IPS-20b (cell line): ENCODE results near the gene MAOB.

Experiments used
- H3K27ac ChIP-seq: one replicate; pipeline ENCODE4 v1.5.1; 2013; ENCODE audit warnings: low read length
- H3K27me3 ChIP-seq: 2 replicates; pipeline ENCODE4 v1.6.1; 2013; ENCODE audit warnings: mild to moderate bottlenecking, low read length, inconsistent platforms; ENCODE audit not compliant: insufficient read depth
- H3K36me3 ChIP-seq: 2 replicates; pipeline ENCODE4 v1.6.1; 2013; ENCODE audit warnings: low read depth, mild to moderate bottlenecking, inconsistent platforms, low read length, moderate library complexity; ENCODE audit not compliant: insufficient read depth
- H3K4me1 ChIP-seq: 2 replicates; pipeline ENCODE4 v1.6.1; 2013; ENCODE audit warnings: mild to moderate bottlenecking, control low read depth, inconsistent platforms, low read length, moderate library complexity; ENCODE audit not compliant: insufficient read depth
- H3K4me3 ChIP-seq: 2 replicates; pipeline ENCODE4 v1.5.1; 2013; ENCODE audit warnings: mild to moderate bottlenecking, low read length, inconsistent platforms
- H3K9ac ChIP-seq: 2 replicates; pipeline ENCODE4 v1.6.1; 2013; ENCODE audit warnings: low read depth, mild to moderate bottlenecking, inconsistent platforms, low read length, moderate library complexity
- H3K9me3 ChIP-seq: 2 replicates; pipeline ENCODE4 v1.6.1; 2013; ENCODE audit warnings: mild to moderate bottlenecking, low read depth, low read length, inconsistent platforms; ENCODE audit not compliant: insufficient read depth

Gene MAOB

DNA sequence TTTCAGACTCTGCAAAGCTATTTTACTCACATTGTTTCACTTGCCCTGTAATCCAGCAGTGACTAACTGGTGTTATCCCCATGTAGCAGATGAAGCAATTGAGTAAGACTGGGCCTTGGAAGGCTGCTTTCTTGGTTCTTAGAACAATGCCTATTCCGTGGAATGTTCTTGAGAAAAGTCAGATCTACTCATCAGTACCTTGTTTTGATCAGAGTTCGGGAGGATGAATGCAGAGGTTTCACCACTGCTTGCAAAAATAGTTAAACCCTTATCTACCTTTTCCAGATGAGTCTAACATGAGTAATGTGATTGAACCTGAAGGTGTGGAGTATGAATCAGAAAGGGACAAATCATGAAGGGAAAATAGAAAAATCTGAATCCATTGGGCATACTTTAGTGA, 1.8 kb downstream of the MAOB start:
- H3K27ac ChIP-seq: no peak overlapping the region
- H3K9ac ChIP-seq: no peak overlapping the region
- H3K4me3 ChIP-seq: no peak overlapping the region
- no peaks in the 10 kb centered on the region for H3K4me1 ChIP-seq
- peaks cover 33% of the 10 kb centered on the region for H3K27me3 ChIP-seq
- no peaks in the 10 kb centered on the region for H3K9me3 ChIP-seq
- H3K36me3 ChIP-seq: no peaks in the 10 kb centered on the region

DNA sequence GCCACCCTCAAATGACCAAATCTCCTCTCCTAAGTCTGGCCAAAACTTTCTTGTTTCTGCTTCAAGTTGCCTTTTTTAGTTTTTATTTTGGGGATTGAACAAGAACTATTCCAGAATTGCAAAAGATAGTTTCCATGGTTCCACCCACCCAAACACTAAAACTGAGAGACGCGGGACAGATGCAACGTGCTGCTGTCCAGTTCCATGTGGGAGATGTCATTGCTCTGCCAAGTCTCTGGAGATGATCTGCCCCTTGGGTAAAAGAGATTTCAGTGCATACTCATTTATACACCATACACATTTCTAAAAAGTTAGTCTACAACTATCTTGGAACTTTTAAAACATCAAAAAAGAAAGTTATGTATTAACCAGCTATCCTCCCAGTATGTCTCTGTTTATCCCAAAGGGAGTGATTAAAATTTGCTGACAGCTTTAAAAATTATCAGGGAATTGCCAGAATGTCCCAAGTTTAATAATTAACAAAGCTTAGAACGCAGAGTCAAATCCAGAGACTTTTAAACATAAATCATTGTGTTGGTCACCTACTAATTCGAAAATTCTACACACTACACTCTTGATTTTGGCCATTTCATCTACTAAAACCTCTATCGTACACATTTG, 3.2 kb downstream of the MAOB start:
- Histone ChIP-seq H3K9me3 (no peaks in the 10 kb centered on the region), H3K9ac (no peak overlapping the region)

DNA sequence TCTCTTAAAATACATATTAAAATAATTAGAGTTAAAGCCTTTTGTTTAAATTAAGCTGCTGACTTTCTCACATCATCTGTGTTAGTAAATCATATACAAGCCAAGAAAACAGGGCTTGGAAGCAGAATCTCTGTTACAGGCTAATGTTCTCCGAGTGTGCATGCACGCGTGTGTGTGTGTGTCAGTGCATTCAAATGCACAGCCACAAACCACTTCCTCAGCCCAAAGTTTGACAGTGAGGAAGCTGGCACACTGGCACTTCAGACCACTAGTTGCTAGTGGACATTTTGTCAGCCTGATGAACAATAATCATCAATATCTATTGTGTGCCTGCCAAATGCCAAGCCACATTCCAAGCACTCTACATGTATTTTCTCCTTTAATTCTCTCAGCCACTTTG, 5.6 kb downstream of the MAOB start:
- H3K9me3 ChIP-seq: no peaks in the 10 kb centered on the region
- H3K36me3 ChIP-seq: no peaks in the 10 kb centered on the region
- no peak overlapping the region for H3K9ac ChIP-seq
- H3K4me1 ChIP-seq: no peaks in the 10 kb centered on the region
- no peak overlapping the region for H3K27ac ChIP-seq
- peaks cover 11% of the 10 kb centered on the region for H3K27me3 ChIP-seq
- no peak overlapping the region for H3K4me3 ChIP-seq

More for the DNA sequence above, 3.2 kb downstream of the MAOB start:
- Histone ChIP-seq H3K36me3 (no peaks in the 10 kb centered on the region), H3K4me1 (no peaks in the 10 kb centered on the region), H3K27ac (no peak overlapping the region), H3K4me3 (no peak overlapping the region), H3K27me3 (peaks cover 33% of the 10 kb centered on the region)

DNA sequence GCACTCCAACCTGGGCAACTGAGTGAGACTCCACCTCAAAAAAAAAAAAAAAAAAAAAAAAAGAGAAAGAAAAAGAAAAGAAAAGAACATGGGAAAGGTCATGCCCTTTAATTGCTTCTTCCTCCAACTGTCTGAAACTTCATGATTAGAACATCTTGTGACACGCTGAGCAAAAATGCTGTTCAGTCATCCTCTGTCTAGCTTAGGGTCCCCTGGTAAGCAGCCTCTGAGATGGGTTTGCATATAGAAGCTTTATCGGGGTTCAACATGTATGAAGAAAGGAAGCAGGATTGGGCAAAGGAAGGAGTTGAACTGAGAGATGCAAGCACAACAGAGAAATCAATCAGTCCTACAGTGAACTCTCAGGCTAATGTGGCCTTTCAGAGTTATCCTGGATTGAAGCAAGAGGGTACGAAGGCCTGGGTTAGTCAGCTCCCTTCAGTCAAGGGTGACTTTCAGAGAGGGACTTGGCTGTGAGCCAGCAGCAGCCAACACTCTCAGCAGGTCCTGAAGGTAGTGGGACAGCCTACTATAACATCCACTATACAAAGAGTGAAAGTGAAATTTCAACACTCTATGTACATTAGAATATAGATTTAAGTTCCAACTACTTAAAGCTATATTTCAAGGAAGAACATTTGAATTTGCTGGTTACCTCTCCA, 11.4 kb downstream of the MAOB start:
- Histone ChIP-seq H3K9ac (no peak overlapping the region), H3K27me3 (no peaks in the 10 kb centered on the region), H3K4me1 (no peaks in the 10 kb centered on the region), H3K9me3 (no peaks in the 10 kb centered on the region), H3K36me3 (no peaks in the 10 kb centered on the region), H3K4me3 (no peak overlapping the region), H3K27ac (no peak overlapping the region)

DNA sequence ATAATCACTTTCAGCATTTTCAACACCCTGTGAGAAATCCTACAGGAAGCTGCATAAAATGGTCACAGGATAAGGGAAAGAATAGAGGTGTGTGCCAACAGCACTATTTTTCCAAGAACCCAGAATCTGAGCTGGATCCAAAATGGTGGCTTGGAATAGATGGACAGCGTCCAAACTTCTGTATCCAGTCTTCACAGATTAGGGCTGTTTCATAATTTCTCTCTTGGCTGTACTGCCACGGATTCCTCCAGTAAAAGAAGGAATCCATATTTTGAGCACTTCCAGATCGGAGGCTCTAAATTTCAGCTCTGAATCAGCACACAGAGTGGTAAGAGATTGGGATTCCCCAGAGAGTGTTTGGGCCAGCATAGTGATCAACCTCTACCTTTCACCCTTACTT, 12.2 kb downstream of the MAOB start:
- Histone ChIP-seq H3K4me3 (no peak overlapping the region), H3K27me3 (no peaks in the 10 kb centered on the region), H3K9ac (no peak overlapping the region), H3K36me3 (no peaks in the 10 kb centered on the region), H3K4me1 (no peaks in the 10 kb centered on the region), H3K27ac (no peak overlapping the region), H3K9me3 (no peaks in the 10 kb centered on the region)

DNA sequence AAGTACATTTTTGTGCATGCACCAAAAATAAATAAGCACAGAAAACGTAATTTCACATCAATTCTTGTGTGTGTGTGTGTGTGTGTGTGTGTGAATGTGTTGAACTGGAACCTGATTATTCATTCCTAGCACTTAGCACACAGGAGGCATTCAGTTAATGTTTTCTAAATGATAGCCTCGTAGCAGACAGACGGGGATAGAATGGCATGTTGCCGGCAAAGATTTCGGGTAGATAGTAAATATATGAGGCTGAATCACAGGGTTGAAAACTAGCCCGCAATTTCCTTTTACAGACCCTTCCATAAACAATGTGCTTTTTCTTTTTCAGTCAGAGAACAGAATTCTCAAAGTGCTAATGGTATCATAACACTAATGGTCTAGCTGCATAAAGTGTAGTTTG, 13.5 kb downstream of the MAOB start:
- H3K36me3 ChIP-seq: no peaks in the 10 kb centered on the region
- H3K27me3 ChIP-seq: no peaks in the 10 kb centered on the region
- H3K9ac ChIP-seq: no peak overlapping the region
- no peak overlapping the region for H3K4me3 ChIP-seq
- H3K4me1 ChIP-seq: no peaks in the 10 kb centered on the region
- no peaks in the 10 kb centered on the region for H3K9me3 ChIP-seq
- H3K27ac ChIP-seq: no peak overlapping the region

DNA sequence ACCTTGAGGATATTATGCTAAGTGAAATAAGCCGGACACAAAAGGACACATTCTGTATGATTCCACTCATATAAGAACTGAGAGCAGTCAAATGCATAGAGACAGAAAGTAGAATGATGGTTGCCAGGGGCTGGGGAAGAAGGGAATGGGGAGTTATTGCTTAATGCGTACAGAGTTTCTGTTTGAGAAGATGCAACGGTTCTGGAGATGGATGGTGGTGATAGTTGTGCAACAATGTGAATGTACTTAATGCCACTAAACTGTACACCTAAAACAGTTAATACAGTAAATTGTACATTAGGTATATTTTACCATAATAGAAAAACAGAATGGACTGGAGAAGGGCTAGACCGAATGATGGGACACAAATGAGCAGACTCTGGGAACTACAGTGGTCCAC, 15.8 kb downstream of the MAOB start:
- H3K27ac ChIP-seq: no peak overlapping the region
- no peaks in the 10 kb centered on the region for H3K27me3 ChIP-seq
- no peaks in the 10 kb centered on the region for H3K36me3 ChIP-seq
- no peaks in the 10 kb centered on the region for H3K9me3 ChIP-seq
- H3K4me3 ChIP-seq: no peak overlapping the region
- no peaks in the 10 kb centered on the region for H3K4me1 ChIP-seq
- no peak overlapping the region for H3K9ac ChIP-seq

DNA sequence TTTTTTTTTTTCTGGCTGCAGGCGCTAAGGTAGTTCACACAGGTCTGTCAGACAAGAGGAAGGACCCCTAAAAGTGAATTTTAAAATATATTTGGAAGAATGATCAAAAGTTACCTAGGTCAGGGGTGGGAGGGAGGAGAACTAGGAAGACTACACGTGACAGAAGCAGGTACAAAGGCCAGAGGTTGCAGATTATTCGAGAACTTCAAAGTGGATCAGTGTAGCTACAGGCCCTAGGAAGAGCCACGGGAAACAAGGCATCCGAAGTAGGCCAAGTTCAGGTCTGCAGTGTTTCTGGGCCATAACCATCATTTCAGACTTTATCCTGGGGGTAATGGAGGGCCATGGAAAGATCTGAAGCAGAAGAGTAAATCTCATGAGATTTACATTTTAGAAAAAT, 16.5 kb downstream of the MAOB start:
- no peaks in the 10 kb centered on the region for H3K4me1 ChIP-seq
- H3K27ac ChIP-seq: no peak overlapping the region
- H3K4me3 ChIP-seq: no peak overlapping the region
- no peaks in the 10 kb centered on the region for H3K27me3 ChIP-seq
- no peak overlapping the region for H3K9ac ChIP-seq
- H3K36me3 ChIP-seq: no peaks in the 10 kb centered on the region
- no peaks in the 10 kb centered on the region for H3K9me3 ChIP-seq

DNA sequence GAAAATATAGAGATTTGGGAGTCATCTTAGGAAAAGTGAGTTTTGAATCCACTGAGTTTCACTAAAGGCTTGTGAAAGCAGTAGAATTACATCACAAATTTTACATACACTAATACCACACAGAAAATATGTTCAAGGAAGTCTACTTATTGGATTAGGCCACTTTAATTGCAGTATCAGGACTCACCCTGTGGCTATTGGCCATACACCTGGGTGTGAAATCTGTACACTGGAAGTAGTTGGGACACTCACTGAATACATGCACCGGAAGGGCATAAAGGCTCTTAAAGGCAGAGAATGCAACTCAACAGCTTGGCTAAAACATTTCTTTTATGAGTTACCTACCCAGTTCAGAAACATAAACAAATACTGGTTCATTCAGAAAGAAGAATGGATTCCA, 19.8 kb downstream of the MAOB start:
- H3K4me3 ChIP-seq: no peak overlapping the region
- H3K9ac ChIP-seq: no peak overlapping the region
- no peaks in the 10 kb centered on the region for H3K9me3 ChIP-seq
- no peaks in the 10 kb centered on the region for H3K27me3 ChIP-seq
- H3K27ac ChIP-seq: no peak overlapping the region
- H3K4me1 ChIP-seq: no peaks in the 10 kb centered on the region
- H3K36me3 ChIP-seq: no peaks in the 10 kb centered on the region

DNA sequence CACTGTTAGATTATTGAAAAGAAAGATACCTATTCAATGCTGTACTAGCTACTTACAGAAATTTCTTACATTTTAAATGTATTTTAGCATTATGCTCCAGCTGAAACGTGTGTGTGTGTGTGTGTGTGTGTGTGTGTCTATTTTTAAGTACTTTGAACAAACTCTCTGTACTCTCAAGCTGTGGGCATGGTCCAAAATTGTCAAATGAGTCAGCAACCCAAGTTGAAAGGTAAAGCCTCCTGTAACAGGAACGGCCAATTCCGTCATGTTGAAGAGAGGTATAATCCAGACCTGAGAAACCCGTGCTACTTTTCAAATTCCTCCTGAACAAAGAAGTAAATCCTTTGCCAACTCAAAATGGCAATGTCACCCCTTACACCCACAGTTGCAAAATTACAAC, 20.5 kb downstream of the MAOB start:
- Histone ChIP-seq H3K27ac (no peak overlapping the region), H3K27me3 (no peaks in the 10 kb centered on the region), H3K4me3 (no peak overlapping the region), H3K4me1 (no peaks in the 10 kb centered on the region), H3K9me3 (no peaks in the 10 kb centered on the region), H3K36me3 (no peaks in the 10 kb centered on the region), H3K9ac (no peak overlapping the region)

DNA sequence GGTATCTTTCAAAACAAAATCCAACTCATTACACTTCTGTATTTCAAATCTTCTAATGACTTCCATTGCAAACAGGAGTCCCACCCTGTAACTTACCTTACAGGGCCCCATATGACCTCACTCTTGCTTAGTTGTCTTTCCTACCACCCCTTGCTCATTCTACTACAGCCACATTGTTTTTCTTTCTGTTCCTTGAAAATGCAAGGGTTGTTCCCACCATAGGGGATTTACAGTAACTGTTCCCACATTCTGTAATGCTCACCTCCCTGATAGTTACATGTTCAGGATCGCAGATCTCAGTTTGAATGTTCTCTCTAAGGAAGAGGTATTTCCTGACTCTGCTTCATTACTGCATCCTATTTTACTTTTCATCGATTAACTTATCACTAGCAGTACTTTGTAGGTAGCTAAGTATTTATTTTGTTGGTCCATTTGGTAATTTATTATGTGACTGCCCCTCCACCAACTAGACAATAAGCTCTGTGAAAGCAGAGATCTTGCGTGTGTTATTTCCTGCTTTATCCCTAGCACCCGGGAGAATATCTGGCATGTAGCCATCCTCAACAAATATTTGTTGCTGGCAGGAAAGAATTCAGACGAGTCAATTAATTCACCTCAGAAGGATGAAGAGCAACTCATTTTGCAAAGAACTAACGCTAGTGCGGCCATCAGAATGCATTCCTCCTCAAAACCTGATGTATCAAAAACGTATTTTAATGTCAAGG, 21.4 kb downstream of the MAOB start:
- Histone ChIP-seq H3K27ac (no peak overlapping the region), H3K36me3 (no peaks in the 10 kb centered on the region), H3K4me3 (no peak overlapping the region), H3K9me3 (no peaks in the 10 kb centered on the region), H3K9ac (no peak overlapping the region), H3K4me1 (no peaks in the 10 kb centered on the region), H3K27me3 (no peaks in the 10 kb centered on the region)

DNA sequence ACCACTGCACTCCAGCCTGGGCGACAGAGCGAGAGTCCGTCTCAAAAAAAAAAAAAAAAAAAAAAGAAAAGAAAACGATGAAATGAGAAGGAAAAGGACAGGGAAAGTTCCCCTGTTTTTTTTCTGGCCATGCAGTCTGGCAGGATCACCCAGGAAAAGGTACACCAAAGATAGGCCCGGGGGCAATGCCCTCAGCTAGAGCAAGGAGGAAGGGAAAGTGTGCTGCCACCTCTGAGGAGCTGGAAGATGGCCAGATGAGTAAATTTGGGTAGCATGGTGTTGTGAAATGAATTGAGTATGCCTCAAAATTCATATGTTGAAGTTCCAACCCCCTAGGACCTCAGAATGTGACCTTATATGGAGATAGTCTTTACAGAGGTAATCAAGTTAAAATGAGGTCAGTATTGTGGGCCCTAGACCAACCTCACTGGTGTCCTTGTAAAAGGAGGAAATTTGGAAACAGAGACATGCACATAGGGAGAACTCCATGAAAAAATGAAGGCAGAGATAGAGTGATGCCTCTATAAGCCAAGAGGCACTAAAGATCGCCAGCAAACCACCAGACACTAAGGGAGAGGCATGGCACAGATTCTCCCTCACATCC, 28.9 kb downstream of the MAOB start:
- H3K4me1 ChIP-seq: no peaks in the 10 kb centered on the region
- no peak overlapping the region for H3K9ac ChIP-seq
- no peaks in the 10 kb centered on the region for H3K9me3 ChIP-seq
- H3K27me3 ChIP-seq: no peaks in the 10 kb centered on the region
- no peak overlapping the region for H3K4me3 ChIP-seq
- no peak overlapping the region for H3K27ac ChIP-seq
- no peaks in the 10 kb centered on the region for H3K36me3 ChIP-seq
